K562 (cell line): ENCODE results near the gene CNOT11. TPM values are rescaled to one million over a fixed set of nuclear protein-coding genes. Genes with fewer than 3 reads are reported as not detected.

Experiments
- ATAC-seq: fragments of 200-7000 bp; cut with Tn5 transposase; 3 replicates; pipeline ENCODE4 v1.9.1; 2020; ENCODE audit warnings: moderate library complexity
- BruUV-seq: library from RNA; stranded (reverse); fragments of 400-500 nt; replicated peaks from 2 replicates; lab custom pipeline; 2021; lab: Mats Ljungman, UMichigan
- CTCF ChIA-PET: fragments of 300-600 bp; formaldehyde crosslinking; extraction: SDS; loops from one replicate; lab custom pipeline; 2021; ENCODE audit warnings: low intra/inter-chr PET ratio; lab: Yijun Ruan, JAX
- POLR2A ChIA-PET: fragments of 300-600, 350-650 bp; sonication (Branson Sonifier 250); formaldehyde crosslinking; extraction: SDS; loops from one replicate; lab custom pipeline; 2021; ENCODE audit warnings: antibody characterized with exemption, inconsistent platforms; lab: Yijun Ruan, JAX
- DNase-seq, 4 experiments: peaks; one replicate each; pipeline versions ENCODE4 v3.0.0 to v3.0.0-alpha.2; 2011 to 2018; ENCODE audit warnings: low spot score in 3 of 4, mixed read lengths in 3 of 4; ENCODE audit errors: extremely low read depth in 1 of 4
- FAIRE-seq: peaks from 2 replicates; lab custom pipeline; 2011; peaks lifted over from hg19 to GRCh38; lab: Jason Lieb, UNC
- H2AFZ ChIP-seq: 2 replicates; pipeline ENCODE4 v1.6.0; 2011; ENCODE audit warnings: low read depth, low read length, control low read depth, inconsistent platforms
- H3K27ac ChIP-seq: fragments of 200-600 bp; 3 replicates; pipeline ENCODE4 v1.8.0; 2011; ENCODE audit warnings: low read depth, mild to moderate bottlenecking, control low read depth, inconsistent platforms, low read length, moderate library complexity, mixed read lengths; ENCODE audit errors: extremely low read depth
- H3K27me3 ChIP-seq, 2 experiments: fragments of 300-600 bp in 1 of 2; 2 replicates in 1 of 2; 3 replicates in 1 of 2; pipeline versions ENCODE4 v1.6.0 to v1.8.0; 2011; ENCODE audit warnings: inconsistent platforms in 2 of 2, low read length in 2 of 2, mild to moderate bottlenecking in 1 of 2, mixed read lengths in 1 of 2, moderate library complexity in 1 of 2; ENCODE audit not compliant: control insufficient read depth in 2 of 2, insufficient read depth in 2 of 2
- H3K36me3 ChIP-seq: fragments of 300-600 bp; 3 replicates; pipeline ENCODE4 v1.8.0; 2011; ENCODE audit warnings: mild to moderate bottlenecking, low read length, inconsistent platforms; ENCODE audit not compliant: control insufficient read depth, insufficient read depth
- H3K4me1 ChIP-seq, 2 experiments: fragments of 200-600 bp in 1 of 2; replicated peaks in 1 of 2; 2 replicates in 1 of 2; 3 replicates in 1 of 2; pipeline versions ENCODE4 v1.5.1 to v1.8.0; 2011; ENCODE audit warnings: inconsistent platforms in 2 of 2, low read length in 2 of 2, mild to moderate bottlenecking in 1 of 2, mixed read lengths in 1 of 2, moderate library complexity in 1 of 2; ENCODE audit not compliant: control insufficient read depth in 2 of 2, insufficient read depth in 2 of 2
- H3K4me2 ChIP-seq: 2 replicates; pipeline ENCODE4 v1.6.1; 2011; ENCODE audit warnings: low read length, control low read depth, inconsistent platforms, mixed read lengths; ENCODE audit not compliant: insufficient read depth
- H3K4me3 ChIP-seq: fragments of 200-600 bp; sonication (generic), shearing (Covaris generic); 2 replicates; pipeline ENCODE4 v1.5.1; 2016; ENCODE audit warnings: control low read depth, inconsistent platforms
- H3K79me2 ChIP-seq: fragments of 200-600 bp; 3 replicates; pipeline ENCODE4 v1.8.0; 2011; ENCODE audit warnings: low read length, inconsistent platforms; ENCODE audit not compliant: control insufficient read depth, insufficient read depth
- H3K9ac ChIP-seq, 2 experiments: 2 replicates each; pipeline versions ENCODE4 v1.6.0 to v1.6.1; 2011; ENCODE audit warnings: low read depth in 2 of 2, low read length in 2 of 2, control low read depth in 1 of 2, inconsistent platforms in 1 of 2, mild to moderate bottlenecking in 1 of 2, mixed read lengths in 1 of 2; ENCODE audit not compliant: insufficient read depth in 1 of 2
- H3K9me1 ChIP-seq: one replicate; pipeline ENCODE4 v1.6.0; 2011; ENCODE audit warnings: inconsistent platforms, mild to moderate bottlenecking, low read length, moderate library complexity; ENCODE audit not compliant: control insufficient read depth, insufficient read depth
- H3K9me3 ChIP-seq: replicated peaks from 2 replicates; pipeline ENCODE4 v1.5.1; 2011; ENCODE audit warnings: low read depth, low read length, inconsistent platforms; ENCODE audit not compliant: control insufficient read depth, insufficient read depth
- H4K20me1 ChIP-seq: replicated peaks from 2 replicates; pipeline ENCODE4 v1.6.1; 2011; ENCODE audit warnings: low read length, inconsistent platforms, mixed read lengths; ENCODE audit not compliant: control insufficient read depth, insufficient read depth
- ATF4 ChIP-seq: fragments of 450-650 bp; formaldehyde crosslinking; IDR thresholded peaks from 2 replicates; pipeline ENCODE4 v1.4.0; 2022; ENCODE audit warnings: mild to moderate bottlenecking, moderate library complexity
- BACH1 ChIP-seq: fragments of 200-800 bp; sonication (Bioruptor generic); IDR thresholded peaks from 2 replicates; pipeline ENCODE4 v1.6.1; 2016; ENCODE audit warnings: missing genetic modification characterization, missing compliant biosample characterization
- CBX1 ChIP-seq: sonication (generic); IDR thresholded peaks from 2 replicates; pipeline ENCODE4 v1.6.1; 2016; ENCODE audit warnings: antibody characterized with exemption, low read depth, mild to moderate bottlenecking
- COPS2 ChIP-seq: fragments of 450-650 bp; conservative IDR thresholded peaks from 2 replicates; pipeline ENCODE4 v1.6.1; 2016; ENCODE audit warnings: mild to moderate bottlenecking, moderate library complexity
- FOXA3 ChIP-seq, 2 experiments: fragments of 450-650 bp in 1 of 2; sonication (generic) in 1 of 2; formaldehyde crosslinking; IDR thresholded peaks in 1 of 2; conservative IDR thresholded peaks in 1 of 2; 2 replicates each; pipeline versions ENCODE4 v1.4.0 to v1.8.0; 2020 to 2022; ENCODE audit warnings: mild to moderate bottlenecking in 2 of 2, missing genetic modification reagents in 1 of 2
- KDM2B ChIP-seq: fragments of 250-450 bp; sonication (Bioruptor Pico); IDR thresholded peaks from 2 replicates; pipeline ENCODE4 v1.8.0; 2021; ENCODE audit warnings: mild to moderate bottlenecking, moderate library complexity
- MYBL2 ChIP-seq, 2 experiments: fragments of 450-650 bp in 1 of 2; sonication (generic) in 1 of 2; formaldehyde crosslinking in 1 of 2; IDR thresholded peaks; 2 replicates each; pipeline versions ENCODE4 v1.6.1 to v1.8.1; 2017 to 2022; ENCODE audit warnings: borderline replicate concordance in 1 of 2, inconsistent platforms in 1 of 2, low read depth in 1 of 2, mild to moderate bottlenecking in 1 of 2, missing genetic modification reagents in 1 of 2, moderate library complexity in 1 of 2
- POLR3A ChIP-seq: IDR thresholded peaks from 2 replicates; pipeline ENCODE4 v1.6.1; 2011; ENCODE audit warnings: borderline replicate concordance, mild to moderate bottlenecking, moderate library complexity; ENCODE audit not compliant: insufficient read length, insufficient read depth; ENCODE audit errors: extremely low read depth
- RBM22 ChIP-seq: fragments of 200-400 bp; formaldehyde crosslinking; IDR thresholded peaks from 2 replicates; pipeline ENCODE4 v1.6.1; 2018; ENCODE audit warnings: low read length, low read depth; ENCODE audit not compliant: poor library complexity, severe bottlenecking
- SMAD2 ChIP-seq: fragments of 150-350 bp; IDR thresholded peaks from 2 replicates; pipeline ENCODE4 v1.6.1; 2014; ENCODE audit warnings: low read depth, mild to moderate bottlenecking, low read length
- ZBTB7A ChIP-seq: IDR thresholded peaks from 2 replicates; pipeline ENCODE4 v1.6.1; 2011; ENCODE audit warnings: low read depth, mild to moderate bottlenecking, low read length, moderate library complexity, borderline replicate concordance; ENCODE audit not compliant: control insufficient read depth
- ZNF174 ChIP-seq: fragments of 250-450 bp; sonication (Bioruptor Pico); IDR thresholded peaks from 2 replicates; pipeline ENCODE4 v1.4.0; 2020; ENCODE audit warnings: mild to moderate bottlenecking
- ZNF384 ChIP-seq: IDR thresholded peaks from 2 replicates; pipeline ENCODE4 v1.6.1; 2012; ENCODE audit warnings: low read depth, low read length, improper control_type of control experiment
- ZNF436 ChIP-seq: fragments of 250-450, 450-650 bp; sonication (Bioruptor Pico); formaldehyde crosslinking; IDR thresholded peaks from 2 replicates; pipeline ENCODE4 v1.7.0; 2020; ENCODE audit warnings: mild to moderate bottlenecking
- WGBS: fragments of 100-300 bp; shearing (Covaris generic); methylation state at CpG from one replicate; pipeline ENCODE4 v1.1.6; 2016; ENCODE audit warnings: low coverage, mixed read lengths; ENCODE audit not compliant: insufficient coverage; ENCODE audit errors: missing lambda C conversion rate; 5-methylcytosine and 5-hydroxymethylcytosine counted together
- in situ Hi-C: fragments of 300-500 bp; cut with MboI; formaldehyde crosslinking; loops from 4 replicates; pipeline ENCODE4 v1.15.0; 2018; ENCODE audit warnings: inconsistent platforms, mixed read lengths
- intact Hi-C: fragments of 100-400 bp; cut with micrococcal nuclease; formaldehyde crosslinking; loops from 2 replicates; pipeline ENCODE4 v1.14.2; 2022
- polyA plus RNA-seq, 8 experiments: library from polyadenylated mRNA; depleted of rRNA in 4 of 8; stranded (reverse) in 5 of 8; unstranded in 3 of 8; fragments of >200 nt; fragmentation: Nextera tagmentation in 2 of 8; fragmentation: Illumina TruSeq in 1 of 8; extraction: Ambion mirVana in 2 of 8; extraction: Trizol in 1 of 8; gene quantifications; 2 replicates each; pipeline versions ENCODE4 v1.2.1 to v1.2.3, GENCODE V29; 2011 to 2014; ENCODE audit warnings: inconsistent platforms in 1 of 8, missing spikeins in 1 of 8
- total RNA-seq, 7 experiments: library from RNA; depleted of rRNA in 6 of 7; stranded (reverse); fragments of >200 nt in 6 of 7; fragmentation: Illumina TruSeq in 2 of 7; extraction: Trizol in 2 of 7; gene quantifications; 2 replicates each; pipeline versions ENCODE4 v1.2.1 to v1.2.3, GENCODE V29; 2011 to 2021; ENCODE audit warnings: low replicate concordance in 1 of 7
- TF ChIP-seq, protein P1 (sequence below): sonication (generic); formaldehyde crosslinking; IDR thresholded peaks from 2 replicates; pipeline ENCODE4 v1.8.0; 2022; ENCODE audit warnings: missing genetic modification reagents, mild to moderate bottlenecking, moderate library complexity, borderline replicate concordance

Gene CNOT11
- total and polyA plus RNA-seq, 9 of the 15 experiments (the other 6 are each of a cell fraction or from before 2014, with no cell fraction given) = 12.7 to 163 (median 64.2) TPM

GRCh38 chr2:101300164-101300563 is 47.5 kb downstream of the CNOT11 start (continued):
- no peak for TF ChIP-seq KDM2B (CRISPR knock-in tag)
- TF ChIP-seq CBX1 = no peak
- no peak for TF ChIP-seq ZNF436

DNA sequence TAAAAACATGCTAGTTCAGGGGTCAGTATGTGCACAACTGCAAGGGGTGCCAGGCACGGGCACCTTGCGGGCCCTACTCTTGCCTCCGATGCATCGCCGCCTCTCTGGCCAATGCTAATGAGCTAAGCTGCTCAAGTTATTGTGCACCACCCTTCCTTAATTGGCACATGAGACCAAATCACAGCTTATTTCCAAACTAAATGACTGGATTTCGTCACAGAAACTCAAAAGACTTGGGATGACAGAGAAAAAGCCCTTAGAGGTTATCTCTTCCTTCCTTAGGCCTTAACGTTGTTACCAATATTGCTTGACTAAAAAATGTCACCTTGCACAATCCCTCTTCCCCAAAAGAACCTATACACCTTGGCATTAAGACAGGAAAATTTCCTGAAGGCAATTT is 48.1 kb downstream of the CNOT11 start:
- WGBS = 75% methylated on average over 7 of the region's 7 CpGs
- intact Hi-C loops (no loop called here), in situ Hi-C loops (no loop called here)
- no peak overlapping the region for H3K27ac ChIP-seq
- FAIRE-seq = no peak
- H4K20me1 ChIP-seq = peaks cover 18% of the 10 kb centered on the region
- no peak for ATAC-seq
- TF ChIP-seq ZNF384 = no peak
- TF ChIP-seq MYBL2 (IDR thresholded peaks at IDR 0.05; ENCODE audit: low read depth) = no peak
- no peak for TF ChIP-seq MYBL2 (CRISPR knock-in tag; IDR thresholded peaks at IDR 0.05; ENCODE audit: borderline replicate concordance)
- no peak for TF ChIP-seq POLR3A
- no peak for TF ChIP-seq BACH1 (tag)
- no peak for TF ChIP-seq RBM22
- TF ChIP-seq ZBTB7A = no peak
- TF ChIP-seq ZNF174 (CRISPR knock-in tag) = no peak
- TF ChIP-seq SMAD2 = no peak
- TF ChIP-seq COPS2 = no peak
- TF ChIP-seq, protein P1, sequence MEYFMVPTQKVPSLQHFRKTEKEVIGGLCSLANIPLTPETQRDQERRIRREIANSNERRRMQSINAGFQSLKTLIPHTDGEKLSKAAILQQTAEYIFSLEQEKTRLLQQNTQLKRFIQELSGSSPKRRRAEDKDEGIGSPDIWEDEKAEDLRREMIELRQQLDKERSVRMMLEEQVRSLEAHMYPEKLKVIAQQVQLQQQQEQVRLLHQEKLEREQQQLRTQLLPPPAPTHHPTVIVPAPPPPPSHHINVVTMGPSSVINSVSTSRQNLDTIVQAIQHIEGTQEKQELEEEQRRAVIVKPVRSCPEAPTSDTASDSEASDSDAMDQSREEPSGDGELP (CRISPR knock-in tag) = no peak
- TF ChIP-seq ATF4 (CRISPR knock-in tag) = no peak
- TF ChIP-seq FOXA3 (CRISPR knock-in tag; conservative IDR thresholded peaks at IDR 0.05 in 1 of 2, IDR thresholded peaks at IDR 0.05 in 1 of 2) = no peak
- ChIA-PET POLR2A (interaction anchor here (0.6 to 2.2 kb wide), 2 partner anchors 8 to 80 kb away, joined by 3 to 9 read pairs; partner anchors contain the start of gene RNF149), CTCF (no interaction called here)
- peaks cover 97% of the 10 kb centered on the region for H3K79me2 ChIP-seq
- H3K4me1 ChIP-seq = peaks cover 0 to 10% of the 10 kb centered on the region in 2 experiments; a peak in 3 of 5 replicates
- H3K27me3 ChIP-seq = no peaks in the 10 kb centered on the region
- no peaks in the 10 kb centered on the region for H3K9me3 ChIP-seq
- H3K36me3 ChIP-seq = peaks cover 43% of the 10 kb centered on the region
- no peak overlapping the region for H3K4me2 ChIP-seq
- H3K4me3 ChIP-seq = no peak overlapping the region
- no peak overlapping the region for H3K9ac ChIP-seq
- no TSS peak for BruUV-seq
- no peaks in the 10 kb centered on the region for H3K9me1 ChIP-seq
- no peak for DNase-seq
- H2AFZ ChIP-seq = no peak overlapping the region
